GM18861 (cell line): Measurements from ENCODE around the gene ATXN7L1.
"Not testable (repeated sequence)": the region's sequence is repeated elsewhere in the genome, so short reads cannot be mapped to it uniquely, and the experiment has no call there.

ENCODE experiments used
- ATAC-seq: cut with Tn5 transposase; IDR thresholded peaks from one replicate; pipeline ENCODE4 v1.9.1; 2021; ENCODE audit not compliant: unreplicated experiment

Gene ATXN7L1

DNA sequence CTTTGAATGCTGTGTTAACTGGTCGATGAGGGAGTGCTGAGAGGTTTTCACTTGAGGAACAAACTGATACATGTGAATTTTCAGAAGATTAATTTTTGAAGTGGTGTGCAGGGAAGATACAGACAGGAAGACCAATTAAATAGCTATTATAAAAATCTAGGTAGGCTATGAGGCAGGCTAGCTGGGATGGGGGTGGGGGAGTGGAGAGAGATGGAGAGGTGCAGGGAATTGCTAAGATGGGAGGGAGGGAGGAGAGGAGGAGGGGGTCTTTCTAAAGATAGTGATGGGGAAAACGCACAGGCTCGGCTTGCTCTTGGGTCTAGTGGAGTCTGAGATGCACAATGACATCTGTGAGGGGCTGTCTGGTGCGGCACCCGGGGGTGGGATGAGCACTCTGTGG lies 15.2 kb downstream of the ATXN7L1 start:
- ATAC-seq: no peak

DNA sequence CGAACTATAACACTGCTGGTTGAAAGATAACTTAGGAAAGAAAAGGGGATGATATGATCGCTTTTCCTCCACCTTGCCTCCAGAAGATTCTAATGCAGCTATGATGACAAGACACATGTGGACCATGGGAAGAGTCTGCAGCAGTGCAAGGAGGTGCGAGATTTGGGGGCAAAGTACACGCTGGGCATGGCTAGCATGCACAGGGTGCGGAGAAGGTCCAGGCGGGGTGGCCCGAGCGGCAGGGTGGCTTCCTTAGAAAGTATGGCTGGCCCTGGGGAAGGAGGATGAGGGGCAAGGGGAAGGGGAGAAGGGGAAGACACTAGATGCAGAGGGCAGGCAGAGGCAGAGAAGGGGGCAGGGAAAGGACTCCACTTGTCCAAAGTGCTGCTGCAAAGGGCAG lies 15.6 kb downstream of the ATXN7L1 start:
- ATAC-seq: no peak

DNA sequence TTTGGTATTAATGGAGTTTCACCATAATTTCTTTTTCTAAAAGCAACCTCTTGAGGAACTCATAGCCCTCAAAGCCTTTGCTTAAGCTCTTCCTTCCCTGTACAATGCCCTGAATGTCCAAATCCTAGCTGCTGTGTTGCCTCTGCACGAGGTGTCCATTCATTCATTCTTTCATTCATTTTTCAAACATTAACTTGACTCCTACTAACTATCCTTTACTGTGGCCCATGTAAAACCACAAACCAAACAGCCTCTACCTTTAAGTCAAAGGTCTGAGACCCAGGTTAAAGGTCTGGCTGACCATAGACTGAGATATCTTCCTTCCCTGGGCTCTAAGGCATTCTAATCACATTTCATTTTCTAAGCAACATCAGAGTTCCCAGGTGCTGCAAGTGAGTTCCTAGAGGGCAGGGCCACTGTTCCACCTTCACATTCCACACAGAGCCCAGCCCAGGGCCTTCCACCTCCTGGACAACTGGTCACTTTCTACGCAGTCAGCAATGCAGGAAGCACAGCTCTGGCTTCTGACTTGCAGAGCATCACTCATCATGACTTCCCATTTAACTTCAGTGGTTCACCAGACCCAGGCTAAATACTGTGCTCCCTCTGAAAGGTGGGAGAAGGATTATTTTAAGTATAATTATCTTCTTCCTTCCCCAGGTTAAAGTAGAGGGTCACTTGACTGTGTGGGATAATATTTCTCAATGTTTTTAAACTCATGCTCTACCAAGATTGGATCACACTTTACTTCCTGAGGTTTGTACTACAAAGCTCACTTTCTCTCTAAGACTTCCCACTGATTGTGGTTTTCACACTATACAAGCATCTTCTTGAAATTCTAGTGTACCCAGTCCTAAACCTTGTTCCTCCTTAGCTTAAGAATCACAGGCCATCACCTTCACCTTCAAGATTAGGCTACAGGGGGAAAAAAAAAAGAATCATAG lies 19.1 kb downstream of the ATXN7L1 start:
- ATAC-seq: no peak

DNA sequence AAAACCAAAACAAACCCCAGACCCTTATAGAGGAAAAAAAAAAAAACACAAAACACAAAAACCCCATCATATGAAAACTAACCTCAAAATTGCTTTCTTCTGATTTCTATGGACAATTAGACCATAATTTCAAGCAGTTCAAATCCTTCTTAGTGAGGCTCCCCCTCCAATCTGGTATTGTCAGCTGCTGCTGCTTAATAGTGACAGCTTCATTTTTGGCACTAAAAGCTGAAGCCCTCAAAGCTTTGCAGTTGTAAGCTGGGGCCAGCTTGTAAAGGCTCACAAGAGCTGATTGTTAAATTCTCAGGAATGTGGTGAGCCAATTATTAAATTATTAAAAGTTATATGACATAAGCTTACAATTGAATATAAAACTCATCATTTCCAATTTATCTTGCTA lies 21.9 kb downstream of the ATXN7L1 start:
- ATAC-seq: no peak

DNA sequence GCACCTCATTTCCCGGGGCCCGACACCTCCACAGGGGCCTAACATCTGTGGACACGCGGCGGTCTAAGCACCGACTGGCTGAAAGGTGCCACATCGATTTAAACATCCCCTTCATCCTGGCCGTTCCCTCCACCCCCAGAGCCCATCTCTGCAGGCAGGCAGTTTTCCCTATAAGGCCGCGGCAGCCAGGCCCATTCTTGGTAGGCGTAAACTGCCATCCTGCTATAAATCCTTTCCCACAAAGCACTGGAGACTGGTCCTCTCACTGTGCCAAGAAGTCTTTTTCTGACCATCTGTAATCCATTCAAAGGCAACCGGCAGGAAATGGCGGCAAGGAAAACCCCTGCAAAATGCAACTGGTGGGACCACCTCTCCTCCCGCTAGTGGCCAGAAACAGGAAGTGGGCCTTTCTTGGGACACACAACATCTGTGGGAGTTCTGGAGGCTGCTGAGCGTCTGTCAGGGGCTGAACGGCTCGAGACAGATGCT lies 22.4 kb downstream of the ATXN7L1 start:
- ATAC-seq: no peak

DNA sequence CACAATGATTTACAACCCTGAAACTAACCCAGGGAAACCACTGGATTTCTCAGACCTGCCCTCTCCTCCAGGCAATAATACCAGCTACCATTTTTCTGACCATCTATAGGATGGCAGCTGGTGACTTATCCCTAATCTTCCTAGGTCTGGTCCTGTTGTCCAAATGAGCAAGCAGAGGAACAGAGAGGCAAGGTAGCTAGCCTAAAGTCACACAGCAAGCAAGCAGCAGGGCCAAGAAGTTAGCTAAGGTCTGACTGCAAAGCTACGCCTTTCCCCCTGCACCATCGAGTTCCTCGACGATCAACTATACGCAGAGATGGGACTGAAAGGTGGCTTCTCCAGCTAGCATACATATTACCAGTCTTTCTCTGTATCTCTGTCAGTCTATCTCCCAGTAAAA lies 25.3 kb downstream of the ATXN7L1 start:
- ATAC-seq: no peak

DNA sequence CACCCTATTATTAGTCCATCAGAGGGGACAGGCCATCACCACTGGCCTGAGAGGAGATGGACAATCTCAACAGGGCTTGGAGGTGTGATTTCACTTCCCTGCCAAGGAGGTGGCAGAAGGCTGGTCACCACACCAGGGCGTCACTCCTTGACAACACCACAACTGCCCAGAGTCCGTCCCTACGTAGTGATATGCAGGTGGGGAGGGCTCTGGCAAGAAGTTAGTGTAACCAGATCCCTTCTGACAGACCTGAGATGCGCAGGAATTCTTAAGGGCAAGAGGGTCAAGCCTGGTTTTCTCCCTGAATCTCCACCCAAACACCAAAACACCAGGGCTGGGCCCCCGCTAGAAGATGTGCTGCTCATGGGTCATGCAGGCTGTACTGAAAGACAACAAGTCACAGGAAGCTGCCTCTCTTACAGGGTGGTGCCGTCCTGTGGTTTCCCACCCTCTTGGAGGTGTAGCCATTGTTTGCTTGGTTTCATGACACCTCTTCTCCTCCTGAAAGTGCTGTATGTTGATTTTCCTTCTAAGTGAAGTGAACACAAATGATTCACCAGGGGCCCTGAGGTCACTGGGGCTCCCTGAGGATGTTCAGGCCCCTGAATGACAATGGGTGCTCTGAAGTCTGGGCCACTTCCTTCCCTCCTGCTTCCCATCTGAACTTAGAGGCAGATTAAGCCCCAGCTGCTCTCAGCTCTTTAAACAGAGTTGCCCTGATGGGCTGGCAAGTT lies 27.1 kb downstream of the ATXN7L1 start:
- ATAC-seq: no peak

DNA sequence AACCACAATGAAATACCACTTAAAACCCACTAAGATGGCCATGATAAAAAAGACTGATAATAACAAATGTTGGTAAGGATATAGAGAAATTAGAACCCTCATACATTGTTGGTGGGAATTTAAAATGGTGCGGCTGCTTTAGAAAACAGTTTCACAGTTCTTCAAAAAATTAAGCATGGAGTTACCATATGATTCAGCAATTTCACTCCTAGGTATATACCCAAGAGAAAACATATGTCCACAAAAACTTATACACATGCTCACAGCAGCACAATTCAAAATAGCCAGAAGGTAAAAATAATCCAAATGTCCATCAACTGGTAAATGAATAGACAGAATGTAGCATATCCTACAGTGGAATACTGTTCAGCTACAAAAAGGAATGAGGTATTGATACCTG lies 30.0 kb downstream of the ATXN7L1 start:
- ATAC-seq: no peak

DNA sequence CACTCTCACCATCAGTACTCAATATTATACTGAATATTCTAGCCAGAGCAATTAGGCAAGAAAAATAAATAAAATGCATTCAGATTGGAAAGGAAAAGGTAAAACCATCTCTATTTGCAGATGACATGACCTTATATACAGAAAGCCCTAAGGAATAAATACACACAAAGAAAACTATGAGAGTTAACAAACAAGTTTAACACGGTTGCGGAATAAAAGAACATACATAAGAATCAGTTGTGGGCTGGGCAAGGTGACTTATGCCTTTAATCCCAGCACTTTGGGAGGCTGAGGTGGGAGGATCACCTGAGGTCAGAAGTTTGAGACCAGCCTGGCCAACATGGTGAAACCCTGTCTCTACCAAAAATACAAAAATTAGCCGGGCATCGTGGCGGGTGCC lies 31.7 kb downstream of the ATXN7L1 start:
- not testable (repeated sequence) for ATAC-seq

DNA sequence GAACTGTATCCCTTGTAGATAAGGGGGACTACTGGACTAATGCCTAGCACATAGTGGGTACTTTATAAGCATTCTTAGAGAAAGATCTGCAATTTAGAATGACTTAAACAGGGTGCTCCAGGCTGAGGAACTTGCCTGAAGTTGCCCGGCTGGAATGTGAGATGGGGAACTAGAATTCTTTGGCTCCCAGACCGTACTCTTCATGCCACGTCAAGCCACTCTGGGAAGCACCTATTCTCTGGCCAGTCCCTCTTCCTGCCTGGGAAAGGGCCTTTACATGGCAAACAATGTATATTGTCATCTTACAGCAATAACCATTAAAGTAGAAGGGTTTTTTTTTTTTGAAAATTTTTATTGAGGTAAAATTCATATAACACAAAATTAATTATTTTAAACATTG lies 34.5 kb downstream of the ATXN7L1 start:
- ATAC-seq: no peak

DNA sequence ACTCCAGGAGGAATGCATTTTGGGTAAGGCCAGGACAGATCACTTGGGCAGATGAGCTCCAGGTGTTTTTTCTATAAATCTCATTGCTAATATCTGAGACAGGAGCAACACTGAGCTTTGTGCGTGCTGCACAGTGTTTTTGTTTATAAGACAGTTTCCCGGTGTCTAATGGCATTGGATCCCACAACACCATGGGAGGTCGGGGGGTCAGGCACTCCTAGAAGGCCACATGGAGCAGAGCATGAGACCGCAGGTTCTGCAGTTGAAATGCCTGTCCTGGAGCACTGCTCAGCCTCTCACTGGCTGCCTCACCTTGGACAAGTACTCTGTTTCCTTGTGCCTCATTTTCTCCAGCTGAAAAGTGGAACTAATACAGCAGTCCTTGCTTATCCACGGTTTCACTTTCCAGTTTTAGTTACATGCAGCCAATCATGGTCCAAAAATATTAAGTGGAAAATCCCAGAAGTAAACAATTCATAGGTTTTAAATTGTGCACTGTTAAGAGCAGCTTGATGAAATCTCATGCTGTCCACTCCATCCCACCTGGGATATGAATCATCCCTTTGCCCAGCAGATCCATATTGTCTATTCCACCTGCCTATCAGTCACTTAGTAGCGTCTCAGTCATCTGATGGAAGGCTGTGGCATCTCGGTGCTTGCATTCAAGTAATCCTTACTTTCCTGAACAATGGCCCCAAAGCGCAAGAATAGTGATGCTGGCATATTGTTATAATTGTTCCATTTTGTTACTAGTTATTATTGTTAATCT lies 35.2 kb downstream of the ATXN7L1 start:
- ATAC-seq: no peak

DNA sequence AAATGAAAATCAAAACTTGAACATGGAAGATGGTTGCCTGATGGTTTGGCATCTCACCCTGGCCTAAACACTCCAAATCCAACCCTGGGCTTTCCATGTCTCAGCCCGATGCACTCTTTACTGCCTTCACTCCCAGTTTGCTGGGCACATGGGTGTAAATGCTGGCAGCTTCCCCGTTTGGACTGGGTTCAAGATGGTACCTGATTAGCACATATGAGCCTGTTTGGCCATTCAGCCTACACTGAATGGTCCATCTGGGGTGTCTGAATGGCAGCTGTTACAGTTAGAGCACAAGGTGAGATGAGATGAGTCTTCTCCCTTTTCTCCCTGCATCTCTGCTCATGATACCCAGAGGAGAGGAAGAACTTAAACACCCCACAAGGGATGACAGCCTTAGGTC lies 37.1 kb downstream of the ATXN7L1 start:
- ATAC-seq: no peak

DNA sequence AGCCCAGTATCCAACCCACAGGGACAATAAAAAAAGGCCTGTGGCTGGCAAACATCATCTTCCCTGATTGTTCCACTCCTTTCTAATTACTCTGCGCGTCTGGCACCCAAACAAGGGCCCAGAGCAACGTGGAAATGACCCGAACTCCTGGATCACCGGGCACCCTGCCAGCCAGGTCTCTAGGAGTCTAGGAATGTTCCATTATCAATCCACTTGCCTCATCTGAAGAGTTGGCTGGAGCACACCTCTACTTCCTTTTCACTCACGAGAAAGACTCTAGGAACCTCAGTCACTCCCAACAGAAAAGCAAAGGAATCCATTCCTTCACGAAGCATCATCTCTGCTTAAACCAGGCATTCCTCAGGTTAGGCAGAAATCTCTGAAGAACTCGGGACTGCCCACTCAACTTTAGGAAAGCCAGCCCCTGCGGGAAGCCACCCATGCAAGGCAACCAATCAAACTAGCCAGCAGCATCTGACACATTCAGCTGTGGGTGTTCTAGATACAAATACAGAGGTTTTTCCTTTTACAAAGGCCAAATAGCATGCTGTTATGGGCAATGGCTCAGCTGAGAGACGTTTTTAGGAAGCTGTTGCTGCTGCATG lies 37.7 kb downstream of the ATXN7L1 start:
- no peak for ATAC-seq

DNA sequence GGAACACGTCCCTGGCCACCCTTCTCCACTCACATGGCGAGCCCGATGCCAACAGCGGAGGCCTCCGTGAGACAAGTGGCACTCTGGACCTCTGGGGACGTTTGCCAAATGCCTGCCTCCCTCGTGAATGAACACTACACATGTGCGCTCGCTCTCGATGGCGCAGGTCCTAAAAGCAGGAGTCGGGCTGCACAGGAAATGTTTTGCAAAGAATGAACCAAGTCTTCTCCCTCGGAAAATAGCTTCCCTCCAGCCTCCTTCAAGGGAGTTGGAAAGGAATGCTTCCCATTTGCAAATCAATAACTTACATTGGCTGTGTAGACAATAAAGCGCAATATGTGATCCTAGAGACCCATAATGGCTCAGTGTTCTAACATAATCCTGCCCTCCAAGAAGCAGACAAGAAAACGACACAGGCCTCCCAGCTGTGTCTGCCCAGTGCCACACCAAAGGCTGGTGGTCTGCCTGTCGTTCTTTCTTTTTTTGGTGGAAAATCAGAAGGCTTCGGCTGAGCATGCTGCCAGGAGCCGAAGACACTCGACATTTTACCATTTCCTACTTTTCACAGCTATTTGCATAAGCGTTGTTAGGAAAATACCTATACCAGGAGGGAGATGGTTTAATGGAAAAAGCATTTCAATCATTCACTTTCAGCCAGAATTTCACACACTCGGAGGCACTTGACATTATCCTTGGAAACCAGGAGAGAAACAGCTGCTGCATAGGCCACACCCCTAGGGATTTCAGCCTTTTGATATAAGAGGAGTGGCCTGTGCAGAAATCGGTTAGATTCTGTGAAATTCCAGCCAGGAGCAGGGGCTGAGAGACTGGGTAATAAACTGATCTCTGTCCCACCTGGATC lies 38.4 kb downstream of the ATXN7L1 start:
- no peak for ATAC-seq

DNA sequence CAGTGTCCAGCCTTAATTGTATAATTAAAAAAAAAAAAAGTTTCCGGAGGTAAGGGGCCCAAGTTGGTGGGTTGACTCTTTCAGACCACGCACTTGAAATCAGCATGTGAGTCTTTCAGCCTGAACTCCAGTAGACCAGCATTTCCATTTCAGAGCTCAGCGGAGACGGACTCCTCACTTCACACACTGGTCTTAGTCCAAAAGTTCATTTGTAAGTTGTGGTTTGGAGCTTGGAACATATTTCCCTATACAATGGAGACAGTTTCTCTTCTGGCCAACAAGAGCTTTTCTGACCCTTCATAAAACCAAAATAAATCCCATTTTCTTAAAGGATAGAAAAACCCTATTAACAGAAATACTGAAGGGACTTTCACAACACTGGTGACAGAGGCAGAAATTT lies 41.0 kb downstream of the ATXN7L1 start:
- no peak for ATAC-seq

DNA sequence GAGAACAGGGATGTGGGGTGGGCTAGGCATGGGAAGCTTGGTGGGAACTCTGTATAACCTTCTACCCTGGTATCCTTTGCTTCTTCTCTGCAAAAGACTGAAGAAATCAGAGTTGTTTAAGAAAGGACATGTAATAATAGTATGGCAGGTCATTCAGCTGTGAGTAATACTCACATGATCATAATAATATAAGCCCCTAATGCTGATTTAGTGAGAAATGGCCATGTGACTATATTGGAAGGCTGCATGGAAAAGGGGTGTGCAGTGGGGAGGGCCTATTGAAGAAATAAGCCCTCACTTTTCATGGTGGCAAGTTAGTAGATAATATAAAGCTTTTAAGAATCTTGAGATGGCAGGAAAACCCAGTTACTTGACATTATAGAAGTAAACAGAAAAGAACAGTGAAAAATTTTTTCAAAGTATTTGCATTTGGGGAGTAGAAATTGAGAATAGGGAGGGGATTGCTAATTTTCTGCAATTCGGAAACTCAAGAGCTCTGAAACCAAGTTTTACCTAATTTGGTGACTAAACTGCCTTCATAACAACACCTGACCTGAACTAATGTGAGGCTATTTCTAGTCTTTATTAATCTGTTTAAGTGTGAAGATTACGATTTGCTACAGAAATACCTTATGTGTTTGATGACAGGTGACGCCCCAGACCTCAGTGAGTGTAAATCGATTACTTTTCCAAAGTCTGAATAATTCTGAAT lies 44.4 kb downstream of the ATXN7L1 start:
- no peak for ATAC-seq

DNA sequence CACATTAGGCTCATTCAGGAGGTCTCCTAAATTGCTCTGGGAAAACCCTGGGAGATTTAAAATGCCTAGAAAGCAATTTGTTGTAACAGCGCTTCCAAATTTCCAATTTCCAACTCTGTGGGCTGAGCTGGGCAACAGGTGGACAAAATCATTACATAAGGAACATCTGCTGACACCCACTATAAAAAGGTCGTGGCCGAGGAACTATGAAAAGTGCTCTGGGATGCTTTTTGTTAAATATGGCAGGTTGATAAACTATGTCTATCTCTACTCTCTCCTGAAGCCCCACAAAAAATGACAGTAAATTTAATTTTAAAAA lies 45.1 kb downstream of the ATXN7L1 start:
- ATAC-seq: no peak

DNA sequence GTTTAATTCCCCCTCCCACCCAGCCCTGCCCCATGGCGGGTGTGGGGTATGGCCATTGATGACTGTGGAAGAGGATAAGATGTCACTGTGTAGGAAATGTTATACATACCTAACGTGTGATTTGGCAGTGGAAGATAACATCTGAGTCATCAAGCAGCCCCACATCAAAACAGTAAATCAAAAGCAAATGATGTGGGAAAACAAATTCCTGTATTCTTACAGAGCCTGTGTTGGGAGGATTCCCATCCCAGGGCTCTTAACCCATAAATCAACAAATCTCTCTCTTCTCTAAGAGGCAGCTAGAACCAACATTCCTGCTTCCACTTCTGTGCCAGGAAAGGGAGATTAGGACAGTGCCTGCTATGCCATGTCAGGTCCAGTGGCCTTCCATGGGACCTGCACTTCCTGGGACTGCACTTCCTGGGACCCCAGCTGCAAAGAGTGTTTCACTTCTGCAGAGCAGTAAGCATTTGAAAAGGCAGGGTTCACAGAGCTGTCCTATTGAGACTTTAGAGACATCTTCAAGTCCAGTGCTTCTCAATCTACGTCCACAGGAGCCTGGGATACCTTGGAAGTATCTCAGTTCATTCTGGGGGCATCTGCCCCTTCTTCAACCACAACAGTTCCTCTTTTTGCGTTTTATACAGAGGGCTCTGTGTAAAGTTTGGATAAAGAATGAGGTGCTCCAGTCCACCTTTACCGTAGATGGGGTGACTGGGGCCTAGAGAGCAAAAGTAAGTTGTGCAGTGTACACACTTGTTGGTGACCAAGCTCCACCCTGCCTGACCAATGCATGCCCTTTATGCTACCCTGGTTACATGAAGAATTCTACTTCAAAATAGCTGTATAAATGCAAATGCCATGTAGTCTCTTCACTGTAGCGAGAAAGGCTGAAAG lies 45.7 kb downstream of the ATXN7L1 start:
- no peak for ATAC-seq
